OCI-LY7 (cell line): Measurements from ENCODE around the gene SUCNR1. TPM values are rescaled to one million over a fixed set of nuclear protein-coding genes. Genes with fewer than 3 reads are reported as not detected.
"Not testable (repeated sequence)": the region's sequence is repeated elsewhere in the genome, so short reads cannot be mapped to it uniquely, and the experiment has no call there.

Experiments used
- BruUV-seq: library from RNA; stranded (reverse); fragments of 400-500 nt; replicated peaks from 2 replicates; lab custom pipeline; 2021; lab: Mats Ljungman, UMichigan
- CTCF ChIA-PET: fragments of 300-600 bp; sonication (Branson Sonifier 250); formaldehyde crosslinking; loops from one replicate; lab custom pipeline; 2022; ENCODE audit warnings: antibody characterized with exemption; ENCODE audit not compliant: unreplicated experiment; lab: Charles Lee
- POLR2A ChIA-PET: fragments of 300-600 bp; sonication (Branson Sonifier 250); formaldehyde crosslinking; loops from one replicate; lab custom pipeline; 2022; ENCODE audit warnings: antibody characterized with exemption; lab: Charles Lee
- DNase-seq: peaks from one replicate; pipeline ENCODE4 v3.0.0-alpha.2; 2015; ENCODE audit warnings: low spot score
- H2AFZ ChIP-seq: fragments of 200-600 bp; sonication (generic), shearing (Covaris generic); 2 replicates; pipeline ENCODE4 v1.6.1; 2014; ENCODE audit warnings: mild to moderate bottlenecking, antibody characterized with exemption, low read length, moderate library complexity
- H3K27ac ChIP-seq: fragments of 200-600 bp; sonication (generic); 2 replicates; pipeline ENCODE4 v1.5.1; 2014; ENCODE audit warnings: mixed run types, low read depth, mild to moderate bottlenecking, moderate library complexity, low read length, inconsistent platforms; ENCODE audit not compliant: poor library complexity, severe bottlenecking
- H3K36me3 ChIP-seq: fragments of 200-600 bp; sonication (generic); 2 replicates; pipeline ENCODE4 v1.6.1; 2014; ENCODE audit warnings: mild to moderate bottlenecking, antibody characterized with exemption, low read length, moderate library complexity, mixed read lengths; ENCODE audit not compliant: insufficient read depth
- H3K4me1 ChIP-seq: fragments of 200-600 bp; sonication (generic); 2 replicates; pipeline ENCODE4 v1.5.1; 2014; ENCODE audit warnings: mild to moderate bottlenecking, low read length; ENCODE audit not compliant: insufficient read depth, poor library complexity, severe bottlenecking
- H3K4me2 ChIP-seq: fragments of 200-600 bp; sonication (generic); 2 replicates; pipeline ENCODE4 v1.6.1; 2014; ENCODE audit warnings: mild to moderate bottlenecking, low read length
- H3K4me3 ChIP-seq: fragments of 200-600 bp; sonication (generic); 2 replicates; pipeline ENCODE4 v1.5.1; 2014; ENCODE audit warnings: mild to moderate bottlenecking, low read depth, low read length; ENCODE audit not compliant: poor library complexity, severe bottlenecking
- H3K79me2 ChIP-seq: fragments of 200-600 bp; sonication (generic); 2 replicates; pipeline ENCODE4 v1.6.1; 2016; ENCODE audit warnings: low read depth, mild to moderate bottlenecking, low read length, moderate library complexity, mixed read lengths; ENCODE audit not compliant: insufficient read depth
- H3K9me2 ChIP-seq: fragments of 200-600 bp; sonication (generic); 2 replicates; pipeline ENCODE4 v1.6.1; 2016; ENCODE audit warnings: mild to moderate bottlenecking, low read length, mixed read lengths; ENCODE audit not compliant: insufficient read depth
- H3K9me3 ChIP-seq: fragments of 200-600 bp; sonication (generic); 2 replicates; pipeline ENCODE4 v1.6.1; 2014; ENCODE audit warnings: mild to moderate bottlenecking, mixed run types, low read length, mixed read lengths
- H4K20me1 ChIP-seq: fragments of 200-600 bp; sonication (generic); 2 replicates; pipeline ENCODE4 v1.6.1; 2014; ENCODE audit warnings: mild to moderate bottlenecking, antibody characterized with exemption, low read length, moderate library complexity, mixed read lengths; ENCODE audit not compliant: insufficient read depth
- CTCF ChIP-seq: fragments of 200-600 bp; sonication (generic); conservative IDR thresholded peaks from 2 replicates; pipeline ENCODE4 v1.5.1; 2014; ENCODE audit warnings: mild to moderate bottlenecking, antibody characterized with exemption, low read length, moderate library complexity, mixed read lengths
- EZH2phosphoT487 ChIP-seq: fragments of 200-600 bp; sonication (generic); IDR thresholded peaks from 2 replicates; pipeline ENCODE4 v1.6.1; 2018; ENCODE audit warnings: low read depth, borderline replicate concordance, mild to moderate bottlenecking, mixed run types, antibody characterized with exemption, low read length, moderate library complexity, mixed read lengths
- intact Hi-C: fragments of 100-400 bp; cut with micrococcal nuclease; formaldehyde crosslinking; loops from one replicate; pipeline ENCODE4 v1.10.0; 2022; ENCODE audit not compliant: unreplicated experiment
- total RNA-seq, 2 experiments: library from RNA; depleted of rRNA in 1 of 2; stranded (reverse); fragments of >200 nt in 1 of 2; shearing (Covaris generic) in 1 of 2; gene quantifications; 2 replicates each; pipeline ENCODE4 v1.2.3, GENCODE V29; 2014 to 2022

The SUCNR1 gene
- total RNA-seq, 2 experiments from 2014 or later, result not detected

- H2AFZ ChIP-seq, result no peak overlapping the region
- ChIA-PET CTCF (no interaction called here), POLR2A (no interaction called here)
- H3K27ac ChIP-seq, result no peak overlapping the region
- H3K9me3 ChIP-seq, result no peaks in the 10 kb centered on the region
- intact Hi-C loops, result no loop called here
- H3K4me1 ChIP-seq, result no peaks in the 10 kb centered on the region
- no peaks in the 10 kb centered on the region for H3K79me2 ChIP-seq
- H4K20me1 ChIP-seq, result no peaks in the 10 kb centered on the region
- no peak overlapping the region for H3K4me2 ChIP-seq
- H3K4me3 ChIP-seq, result no peak overlapping the region
- H3K36me3 ChIP-seq, result no peaks in the 10 kb centered on the region
- no peak for TF ChIP-seq CTCF
- no peak for TF ChIP-seq EZH2phosphoT487
- no peak for DNase-seq
- BruUV-seq, result no TSS peak
- H3K9me2 ChIP-seq, result no peaks in the 10 kb centered on the region
Measured at GRCh38 chr3:151879679-151880415, 6.4 kb downstream of the SUCNR1 start.

- Histone ChIP-seq H3K27ac (no peak overlapping the region), H3K4me1 (no peaks in the 10 kb centered on the region), H3K4me3 (no peak overlapping the region), H3K79me2 (no peaks in the 10 kb centered on the region), H3K9me3 (no peaks in the 10 kb centered on the region), H3K4me2 (no peak overlapping the region), H4K20me1 (no peaks in the 10 kb centered on the region), H3K9me2 (no peaks in the 10 kb centered on the region), H2AFZ (no peak overlapping the region), H3K36me3 (no peaks in the 10 kb centered on the region)
- CTCF ChIA-PET, result no interaction called here
- BruUV-seq, result no TSS peak
- POLR2A ChIA-PET, result no interaction called here
- intact Hi-C loops, result no loop called here
- TF ChIP-seq CTCF (no peak), EZH2phosphoT487 (no peak)
- no peak for DNase-seq
Measured at GRCh38 chr3:151880416-151880690, 6.9 kb downstream of the SUCNR1 start.

GRCh38 chr3:151881137-151881536, 7.7 kb downstream of the SUCNR1 start:
- no peak overlapping the region for H3K27ac ChIP-seq
- intact Hi-C loops, result no loop called here
- BruUV-seq, result no TSS peak

GRCh38 chr3:151885397-151885796, 12.0 kb downstream of the SUCNR1 start:
- H3K79me2 ChIP-seq, CTCF ChIA-PET, H2AFZ ChIP-seq, H3K4me1 ChIP-seq, H3K4me3 ChIP-seq, DNase-seq, H3K9me2 ChIP-seq, intact Hi-C loops, H3K4me2 ChIP-seq, H3K27ac ChIP-seq, H4K20me1 ChIP-seq, H3K36me3 ChIP-seq, BruUV-seq, H3K9me3 ChIP-seq: not testable (repeated sequence)
- POLR2A ChIA-PET, result interaction anchor here (1.3 kb wide), 1 partner anchor 9 kb away, joined by 5 read pairs; no protein-coding TSS in a partner anchor

More at GRCh38 chr3:151881137-151881536, 7.7 kb downstream of the SUCNR1 start:
- no peaks in the 10 kb centered on the region for H3K36me3 ChIP-seq
- H3K4me1 ChIP-seq, result no peaks in the 10 kb centered on the region
- ChIA-PET CTCF (no interaction called here), POLR2A (no interaction called here)
- H3K79me2 ChIP-seq, result no peaks in the 10 kb centered on the region
- no peaks in the 10 kb centered on the region for H3K9me3 ChIP-seq
- TF ChIP-seq EZH2phosphoT487, result no peak
- no peak for TF ChIP-seq CTCF
- H3K9me2 ChIP-seq, result no peaks in the 10 kb centered on the region
- H4K20me1 ChIP-seq, result no peaks in the 10 kb centered on the region
- H2AFZ ChIP-seq, result no peak overlapping the region
- H3K4me3 ChIP-seq, result no peak overlapping the region
- H3K4me2 ChIP-seq, result no peak overlapping the region
- no peak for DNase-seq
